GM21390 (cell line): ENCODE data around the gene TIGAR.

Experiments used
- ATAC-seq: cut with Tn5 transposase; IDR thresholded peaks from one replicate; pipeline ENCODE4 v1.9.1; 2021; ENCODE audit not compliant: unreplicated experiment

The TIGAR gene

DNA sequence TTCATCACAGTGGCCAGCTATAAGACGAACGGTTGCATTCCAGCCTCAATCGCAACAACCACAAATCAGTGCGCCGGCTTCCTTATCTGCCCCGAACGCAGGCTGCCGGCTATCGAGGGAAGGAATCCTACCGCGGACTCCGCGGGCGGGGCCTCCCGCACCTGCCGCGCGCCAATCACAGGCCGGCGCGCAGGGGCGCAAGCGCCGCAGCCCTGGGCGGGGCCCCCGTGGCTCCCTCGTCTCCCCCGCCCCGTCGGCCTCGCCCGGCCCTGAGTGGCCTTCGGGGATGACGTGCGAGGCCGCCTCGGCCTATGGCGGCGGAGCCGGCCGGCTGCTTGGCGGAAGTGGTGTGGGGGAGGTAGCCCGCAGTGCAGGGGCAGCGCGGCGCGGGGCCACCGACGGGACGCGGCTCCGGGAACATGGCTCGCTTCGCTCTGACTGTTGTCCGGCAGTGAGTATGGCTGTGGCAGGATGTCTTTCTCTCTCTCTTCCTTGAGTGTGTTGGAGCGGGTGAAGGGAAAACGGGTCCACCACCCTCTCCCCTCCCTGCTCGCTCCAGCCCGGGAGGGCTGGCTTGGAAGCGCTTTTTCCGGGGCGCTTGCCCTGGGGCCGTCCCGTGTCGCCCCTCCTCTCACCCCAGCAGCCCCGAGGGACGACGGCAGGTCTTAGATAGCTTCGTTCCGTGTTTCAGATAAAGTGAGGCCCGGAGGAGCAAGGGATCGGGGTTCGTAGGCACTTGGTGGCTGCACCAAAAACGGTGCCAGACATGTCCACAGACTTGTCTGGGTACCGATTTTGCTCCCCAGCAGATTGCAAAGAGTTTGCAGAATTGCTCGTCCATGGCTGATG, at the start of gene TIGAR:
Gene TIGAR, plus strand, starts transcription at position 361 of the 849 bp plus-strand sequence. Its CDS starts 59 bp downstream, at position 420.
- ATAC-seq: peak; percentile 95

DNA sequence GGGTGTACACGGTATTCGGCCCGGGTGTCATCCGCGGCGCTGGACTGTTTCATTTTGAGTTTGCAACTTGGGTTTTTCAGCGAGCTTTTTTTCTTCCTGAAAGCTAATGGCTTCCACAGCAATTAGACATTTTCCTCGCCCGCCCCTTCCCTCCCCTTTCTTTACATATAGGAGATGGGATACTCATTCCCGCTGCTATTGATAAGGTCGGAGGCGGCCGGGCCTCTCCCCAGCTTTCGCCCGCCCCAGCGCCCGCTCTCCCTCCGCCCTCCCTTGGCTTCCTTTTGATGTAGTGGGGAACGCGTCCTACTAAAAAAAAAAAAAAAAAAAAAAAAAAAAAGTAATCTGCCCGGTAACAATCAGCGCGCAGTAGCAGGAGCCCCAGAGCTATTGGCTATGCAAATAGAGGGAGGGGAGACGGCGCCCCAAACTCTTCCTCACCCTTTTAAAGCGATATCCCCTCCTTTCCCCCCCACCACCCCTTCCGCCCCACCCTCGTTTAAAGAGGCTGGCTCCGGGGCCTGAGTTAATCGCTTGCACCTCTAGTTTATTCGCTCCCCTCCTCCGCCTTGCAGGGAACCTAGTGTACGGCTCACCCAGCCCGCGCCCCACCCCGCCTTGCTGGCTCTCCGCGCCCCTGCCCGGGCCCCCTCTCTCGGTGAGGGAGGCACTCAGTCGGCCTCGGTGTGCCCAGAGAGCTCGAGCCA, 49.1 kb upstream of the TIGAR start:
- peak; percentile 48 for ATAC-seq

- no peak for ATAC-seq
These were observed 48.4 kb upstream of the TIGAR start for GRCh38 chr12:4272424-4273272.

GRCh38 chr12:4273273-4273651, 47.8 kb upstream of the TIGAR start:
- ATAC-seq: no peak

DNA sequence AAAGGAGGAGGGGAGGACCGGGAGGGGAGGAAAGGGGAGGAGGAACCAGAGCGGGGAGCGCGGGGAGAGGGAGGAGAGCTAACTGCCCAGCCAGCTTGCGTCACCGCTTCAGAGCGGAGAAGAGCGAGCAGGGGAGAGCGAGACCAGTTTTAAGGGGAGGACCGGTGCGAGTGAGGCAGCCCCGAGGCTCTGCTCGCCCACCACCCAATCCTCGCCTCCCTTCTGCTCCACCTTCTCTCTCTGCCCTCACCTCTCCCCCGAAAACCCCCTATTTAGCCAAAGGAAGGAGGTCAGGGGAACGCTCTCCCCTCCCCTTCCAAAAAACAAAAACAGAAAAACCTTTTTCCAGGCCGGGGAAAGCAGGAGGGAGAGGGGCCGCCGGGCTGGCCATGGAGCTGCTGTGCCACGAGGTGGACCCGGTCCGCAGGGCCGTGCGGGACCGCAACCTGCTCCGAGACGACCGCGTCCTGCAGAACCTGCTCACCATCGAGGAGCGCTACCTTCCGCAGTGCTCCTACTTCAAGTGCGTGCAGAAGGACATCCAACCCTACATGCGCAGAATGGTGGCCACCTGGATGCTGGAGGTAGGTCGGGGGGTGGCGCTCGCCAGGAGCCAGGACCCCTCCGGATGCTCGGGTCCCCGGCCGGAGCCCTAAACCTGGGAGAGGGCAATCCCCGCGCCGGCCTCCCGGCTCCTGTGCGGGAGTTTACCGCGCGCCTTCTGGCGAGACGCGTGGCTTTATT, 47.2 kb upstream of the TIGAR start, which contains the start of gene CCND2:
Gene CCND2, plus strand, starts transcription at position 111 of the 744 bp plus-strand sequence. Its CDS starts 279 bp downstream, at position 390.
- peak; percentile 26 for ATAC-seq

DNA sequence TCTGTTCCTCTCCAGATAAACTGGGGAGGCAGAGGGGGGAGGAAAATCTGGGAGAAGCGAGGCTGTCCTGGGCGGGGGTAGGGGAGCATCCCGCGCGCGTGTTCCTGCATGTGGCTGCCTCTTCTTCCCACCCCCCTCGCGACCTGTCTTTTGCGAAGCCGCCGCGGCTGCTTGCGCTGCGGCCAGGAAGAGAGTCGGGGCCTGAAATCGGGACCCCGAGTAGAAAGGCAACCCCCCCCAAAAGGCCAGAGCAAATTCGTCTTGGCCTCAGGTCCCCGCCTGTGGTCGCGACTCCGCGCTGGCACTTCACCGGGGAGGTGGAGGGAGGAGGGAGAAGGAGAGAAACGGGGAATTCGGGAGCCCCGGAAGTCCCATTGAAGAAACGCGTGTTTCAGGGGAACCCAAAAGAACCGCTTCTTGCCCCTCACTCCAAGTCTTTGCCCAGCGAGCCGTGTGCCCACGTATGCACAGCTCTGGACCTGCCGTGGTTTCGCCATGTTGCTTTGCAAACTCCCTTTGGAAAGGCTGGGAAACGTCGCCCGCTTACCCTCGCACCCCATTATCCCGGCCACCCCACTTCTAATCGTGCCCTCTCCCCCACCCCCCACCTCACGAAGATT, 46.5 kb upstream of the TIGAR start:
- ATAC-seq: no peak

DNA sequence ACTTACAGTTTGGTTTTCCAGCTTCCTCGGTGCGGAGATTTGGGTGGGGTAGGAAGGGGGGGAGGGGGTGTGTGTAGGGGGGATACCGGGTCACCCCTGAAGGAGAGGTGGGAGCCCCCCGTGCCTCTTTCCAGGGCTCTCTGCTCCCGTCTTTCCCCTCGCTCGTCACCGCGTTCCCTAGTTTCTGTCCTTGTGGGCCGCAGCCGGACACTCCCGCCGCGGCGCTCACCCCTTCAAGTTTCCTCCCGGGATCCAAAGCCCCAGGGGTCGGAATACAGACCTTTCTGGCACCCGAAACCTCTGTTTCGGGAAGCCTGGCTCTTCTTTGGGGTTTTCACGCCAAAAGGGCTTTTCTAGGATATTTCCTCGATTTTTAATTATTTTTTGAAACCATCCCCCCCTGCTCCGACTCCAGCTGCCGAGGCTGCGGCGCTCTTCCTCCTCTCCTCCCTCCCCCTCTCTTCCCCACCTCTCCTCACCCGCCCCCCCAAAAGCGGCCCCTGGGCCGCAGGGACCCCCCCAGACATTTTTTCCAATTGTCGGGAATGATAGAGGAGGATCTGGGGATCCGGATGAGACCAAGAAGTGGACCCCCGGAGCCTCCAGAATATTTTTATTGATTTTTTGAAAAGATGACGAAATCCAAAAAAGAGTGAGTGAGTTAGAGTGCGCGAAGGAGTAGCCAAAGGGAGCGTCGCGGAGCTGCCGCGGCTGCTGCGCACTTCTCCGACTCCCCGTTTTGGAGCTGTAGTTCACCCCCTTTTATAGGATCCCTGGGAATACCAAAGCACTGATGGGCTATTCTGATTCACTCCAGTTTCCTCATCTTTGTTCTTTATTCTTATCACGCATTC, 45.8 kb upstream of the TIGAR start:
- no peak for ATAC-seq

DNA sequence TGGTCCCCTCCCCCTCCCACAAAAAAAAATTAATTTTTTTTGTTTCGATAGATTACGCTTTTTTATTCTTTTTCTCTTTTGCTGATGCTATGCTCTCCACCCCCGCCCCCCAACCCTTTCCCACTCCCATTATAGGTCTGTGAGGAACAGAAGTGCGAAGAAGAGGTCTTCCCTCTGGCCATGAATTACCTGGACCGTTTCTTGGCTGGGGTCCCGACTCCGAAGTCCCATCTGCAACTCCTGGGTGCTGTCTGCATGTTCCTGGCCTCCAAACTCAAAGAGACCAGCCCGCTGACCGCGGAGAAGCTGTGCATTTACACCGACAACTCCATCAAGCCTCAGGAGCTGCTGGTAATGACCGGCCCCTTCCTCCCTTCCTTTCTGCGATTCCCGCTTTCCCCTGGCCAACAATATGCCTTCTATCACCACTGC, 45.1 kb upstream of the TIGAR start:
- ATAC-seq: no peak

- ATAC-seq: no peak
These were observed 44.3 kb upstream of the TIGAR start for GRCh38 chr12:4276524-4277204.

- no peak for ATAC-seq
These were observed 43.8 kb upstream of the TIGAR start for GRCh38 chr12:4277205-4277543.

GRCh38 chr12:4277857-4278256, 43.2 kb upstream of the TIGAR start:
- ATAC-seq: no peak

DNA sequence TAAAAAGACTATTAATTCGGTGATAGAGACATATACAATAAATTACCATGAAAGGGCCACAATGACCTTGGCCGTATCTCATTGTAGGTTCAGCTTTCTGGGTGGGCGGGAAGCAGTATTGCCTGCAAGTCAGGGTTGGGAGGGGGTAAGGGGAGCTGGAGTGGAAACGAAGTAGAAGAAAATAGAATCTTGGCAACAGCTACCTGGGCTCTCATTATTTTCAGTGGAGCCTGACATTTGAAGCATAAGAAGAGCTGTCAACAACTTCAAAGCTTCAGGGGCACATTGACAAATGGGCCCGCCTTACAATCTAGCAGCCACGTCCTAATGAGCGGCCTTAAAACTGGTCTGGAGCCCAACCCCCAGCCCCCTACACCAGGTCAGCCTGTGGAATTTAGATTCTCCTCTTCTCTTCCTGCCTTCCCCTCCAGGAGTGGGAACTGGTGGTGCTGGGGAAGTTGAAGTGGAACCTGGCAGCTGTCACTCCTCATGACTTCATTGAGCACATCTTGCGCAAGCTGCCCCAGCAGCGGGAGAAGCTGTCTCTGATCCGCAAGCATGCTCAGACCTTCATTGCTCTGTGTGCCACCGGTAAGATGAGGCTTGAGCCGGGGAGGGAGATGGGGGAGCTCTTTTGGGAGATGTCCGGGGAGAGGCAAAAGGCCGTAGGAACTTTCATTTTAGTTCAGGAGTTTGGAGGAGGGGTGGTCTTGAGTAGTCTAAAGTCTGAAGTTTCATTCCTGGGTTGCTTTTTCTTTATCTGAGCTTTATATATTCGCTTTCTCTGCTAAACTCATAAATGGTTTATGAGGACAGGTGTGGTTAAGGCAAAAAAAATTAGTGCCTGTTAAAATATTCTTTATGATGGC, 42.5 kb upstream of the TIGAR start:
- no peak for ATAC-seq

GRCh38 chr12:4279198-4279690, 41.8 kb upstream of the TIGAR start:
- ATAC-seq: no peak

- ATAC-seq: no peak
These were observed 40.5 kb upstream of the TIGAR start for GRCh38 chr12:4280351-4281163.

GRCh38 chr12:4281173-4281654, 39.8 kb upstream of the TIGAR start:
- no peak for ATAC-seq

- ATAC-seq: no peak
These were observed 38.7 kb upstream of the TIGAR start for GRCh38 chr12:4282103-4282891.
